GM06990 (cell line): ENCODE data around the gene CELSR1.

Source experiments
- DNase-seq: peaks from one replicate; pipeline ENCODE4 v3.0.0-alpha.2; 2011; ENCODE audit not compliant: insufficient read length; ENCODE audit errors: extremely low read depth
- H3K27me3 ChIP-seq: replicated peaks from 2 replicates; pipeline ENCODE4 v1.6.0; 2011; ENCODE audit warnings: low read length; ENCODE audit not compliant: control insufficient read depth, insufficient read depth
- H3K36me3 ChIP-seq: 2 replicates; pipeline ENCODE4 v1.5.1; 2011; ENCODE audit warnings: low read length; ENCODE audit not compliant: control insufficient read depth, insufficient read depth
- H3K4me3 ChIP-seq: replicated peaks from 2 replicates; pipeline ENCODE4 v1.5.1; 2011; ENCODE audit warnings: low read depth, mild to moderate bottlenecking, control low read depth, low read length
- TF ChIP-seq, protein P1 (sequence below): IDR thresholded peaks from 2 replicates; pipeline ENCODE4 v1.5.1; 2011; ENCODE audit warnings: low read length, control low read depth, mild to moderate bottlenecking, inconsistent platforms; ENCODE audit not compliant: insufficient read depth, poor library complexity, severe bottlenecking

The CELSR1 gene

DNA sequence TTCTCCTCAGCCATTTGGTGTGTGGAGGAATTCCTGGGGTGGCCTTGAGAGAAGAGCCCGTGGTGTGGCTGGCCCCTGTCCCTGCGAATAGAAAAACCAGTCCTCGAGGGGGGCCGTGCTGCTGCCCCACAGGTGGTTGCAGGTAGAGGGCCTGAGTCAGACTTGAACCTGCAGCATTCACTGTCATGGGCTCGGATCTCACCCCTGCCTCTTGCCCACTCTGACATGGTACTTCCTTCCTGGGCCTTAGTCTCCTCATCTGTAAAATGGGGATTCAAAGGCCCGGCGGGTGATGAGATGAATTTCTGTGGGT lies 182.5 kb downstream of the CELSR1 start:
- TF ChIP-seq, protein P1, sequence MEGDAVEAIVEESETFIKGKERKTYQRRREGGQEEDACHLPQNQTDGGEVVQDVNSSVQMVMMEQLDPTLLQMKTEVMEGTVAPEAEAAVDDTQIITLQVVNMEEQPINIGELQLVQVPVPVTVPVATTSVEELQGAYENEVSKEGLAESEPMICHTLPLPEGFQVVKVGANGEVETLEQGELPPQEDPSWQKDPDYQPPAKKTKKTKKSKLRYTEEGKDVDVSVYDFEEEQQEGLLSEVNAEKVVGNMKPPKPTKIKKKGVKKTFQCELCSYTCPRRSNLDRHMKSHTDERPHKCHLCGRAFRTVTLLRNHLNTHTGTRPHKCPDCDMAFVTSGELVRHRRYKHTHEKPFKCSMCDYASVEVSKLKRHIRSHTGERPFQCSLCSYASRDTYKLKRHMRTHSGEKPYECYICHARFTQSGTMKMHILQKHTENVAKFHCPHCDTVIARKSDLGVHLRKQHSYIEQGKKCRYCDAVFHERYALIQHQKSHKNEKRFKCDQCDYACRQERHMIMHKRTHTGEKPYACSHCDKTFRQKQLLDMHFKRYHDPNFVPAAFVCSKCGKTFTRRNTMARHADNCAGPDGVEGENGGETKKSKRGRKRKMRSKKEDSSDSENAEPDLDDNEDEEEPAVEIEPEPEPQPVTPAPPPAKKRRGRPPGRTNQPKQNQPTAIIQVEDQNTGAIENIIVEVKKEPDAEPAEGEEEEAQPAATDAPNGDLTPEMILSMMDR, result no peak
- Histone ChIP-seq H3K27me3 (no peaks in the 10 kb centered on the region), H3K4me3 (no peak overlapping the region), H3K36me3 (peaks cover 45% of the 10 kb centered on the region)
- DNase-seq, result no peak

DNA sequence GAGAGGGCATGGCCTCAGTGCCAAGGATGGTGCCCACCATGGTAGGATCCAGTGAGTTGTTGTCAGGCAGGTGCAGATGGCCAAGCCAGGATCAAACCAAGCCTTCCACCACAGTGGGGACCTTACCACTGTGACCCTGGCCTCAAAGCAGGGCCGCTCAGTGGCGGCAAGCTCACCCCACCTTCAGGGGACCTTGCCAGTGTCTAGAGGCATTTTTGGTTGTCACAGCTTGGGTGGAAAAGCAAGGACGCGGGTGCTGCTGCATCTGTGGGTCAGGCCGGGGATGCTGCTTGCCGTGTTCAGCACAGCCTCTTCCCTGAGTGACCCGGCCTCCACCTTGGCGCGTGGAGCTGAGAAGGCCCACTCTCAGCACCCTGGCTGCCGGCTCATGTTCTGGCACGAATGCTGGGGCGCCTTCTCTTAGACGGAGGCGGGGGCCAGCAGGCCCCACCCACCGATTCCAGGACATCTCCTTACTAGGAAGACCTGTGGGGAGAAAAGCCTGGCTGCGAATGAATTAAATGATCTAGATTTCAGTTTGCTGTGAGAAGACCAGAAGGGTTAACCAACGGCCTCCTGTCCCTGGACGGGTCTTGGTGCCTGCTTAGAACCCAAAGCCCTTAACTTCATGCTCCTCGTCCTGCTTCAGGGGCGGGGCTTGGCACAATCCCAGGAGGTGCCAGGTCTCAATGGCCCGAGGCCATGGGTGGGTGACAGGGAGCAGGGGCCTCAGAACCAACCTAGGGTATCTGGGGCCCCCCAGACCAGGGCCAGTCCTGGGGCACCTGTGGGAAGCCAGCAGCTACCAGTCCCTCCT lies 183.0 kb downstream of the CELSR1 start:
- peaks cover 45% of the 10 kb centered on the region for H3K36me3 ChIP-seq
- H3K27me3 ChIP-seq, result no peaks in the 10 kb centered on the region
- TF ChIP-seq, protein P1, result no peak
- DNase-seq, result no peak
- no peak overlapping the region for H3K4me3 ChIP-seq

DNA sequence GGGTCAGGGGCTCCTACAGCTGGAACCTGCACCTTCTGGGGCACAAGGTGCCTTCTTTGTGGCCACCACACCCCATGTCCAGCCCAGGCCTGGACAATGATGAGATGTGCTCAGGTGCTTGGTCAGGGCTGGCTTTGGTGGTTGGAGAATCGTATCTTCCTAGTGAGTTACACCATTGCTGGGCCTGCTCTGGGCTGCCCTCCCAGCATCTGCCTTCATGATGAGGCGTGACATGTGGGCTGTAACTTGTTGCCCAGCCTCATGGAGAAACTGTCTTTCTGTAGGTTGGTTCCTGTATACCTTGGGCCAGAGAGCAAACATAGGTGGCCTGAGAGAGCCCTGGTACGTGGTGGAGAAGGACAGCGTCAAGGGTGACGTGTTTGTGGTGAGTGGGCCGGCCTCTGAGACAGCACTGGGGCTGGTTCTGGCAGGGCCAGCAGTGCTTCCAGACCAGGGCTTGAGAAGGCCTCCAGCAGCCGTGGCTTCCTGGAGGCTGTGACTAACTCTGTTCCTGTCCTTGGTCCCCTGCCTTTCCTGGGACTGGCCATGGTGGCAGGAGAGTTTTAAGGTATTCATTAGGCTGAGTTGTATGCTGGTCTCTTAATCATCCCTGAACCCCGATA lies 183.8 kb downstream of the CELSR1 start:
- no peaks in the 10 kb centered on the region for H3K27me3 ChIP-seq
- peaks cover 46% of the 10 kb centered on the region for H3K36me3 ChIP-seq
- TF ChIP-seq, protein P1, result no peak
- no peak for DNase-seq
- H3K4me3 ChIP-seq, result no peak overlapping the region

DNA sequence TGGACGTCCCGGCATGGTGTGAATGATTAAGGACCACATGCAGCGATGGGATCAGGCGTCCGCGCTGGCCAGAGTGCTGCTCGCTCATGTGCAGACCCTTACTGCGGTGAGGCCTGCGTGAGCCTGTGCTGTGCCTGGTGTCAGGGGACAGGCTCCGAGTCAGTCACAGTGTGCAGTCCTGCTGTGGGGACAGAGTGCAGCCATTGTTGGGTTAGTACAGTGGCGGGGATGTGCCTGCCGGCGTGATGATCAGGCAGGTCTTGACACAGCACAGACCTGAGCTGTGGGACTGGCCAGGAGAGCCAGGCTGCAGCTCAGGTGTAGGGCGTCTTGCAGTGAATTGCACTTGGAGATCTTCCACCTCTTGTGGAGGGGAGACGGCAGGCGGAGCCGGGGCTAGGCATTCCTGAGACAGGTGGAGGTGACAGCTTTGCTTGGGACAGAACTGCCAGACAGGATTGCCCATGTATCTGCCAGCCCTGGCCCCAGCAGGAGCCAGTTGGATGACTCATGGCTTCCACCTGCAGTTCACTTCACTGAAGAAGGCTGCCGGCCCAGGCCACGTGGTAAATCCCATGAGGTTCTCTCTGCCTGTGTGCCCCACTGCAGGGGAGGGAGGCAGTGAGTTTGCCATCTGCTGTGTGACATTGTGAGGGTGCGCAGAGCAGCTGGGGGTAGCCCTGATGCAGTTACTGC lies 184.6 kb downstream of the CELSR1 start:
- Histone ChIP-seq H3K27me3 (no peaks in the 10 kb centered on the region), H3K4me3 (no peak overlapping the region), H3K36me3 (peaks cover 51% of the 10 kb centered on the region)
- TF ChIP-seq, protein P1, result no peak
- DNase-seq, result no peak

DNA sequence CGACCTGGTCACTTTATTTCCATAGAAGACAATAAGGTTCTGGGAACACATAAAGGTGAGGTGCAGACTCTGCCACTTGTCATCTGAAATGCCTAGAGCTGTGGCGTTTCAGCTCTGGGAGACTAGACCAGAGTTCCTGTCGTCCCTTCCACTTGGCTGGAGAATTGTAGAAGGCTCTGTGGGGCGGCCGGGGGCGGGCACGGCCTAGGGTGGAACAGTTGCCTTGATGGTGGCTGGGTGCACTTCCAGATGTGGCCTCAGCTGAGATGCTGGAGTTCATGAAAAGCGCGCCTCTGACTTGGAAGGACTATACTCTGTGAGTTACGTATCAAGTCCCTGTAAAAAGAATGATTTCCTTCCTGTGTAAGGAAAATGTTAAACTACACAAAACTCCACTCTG lies 185.1 kb downstream of the CELSR1 start:
- H3K36me3 ChIP-seq, result peaks cover 56% of the 10 kb centered on the region
- TF ChIP-seq, protein P1, result no peak
- no peak overlapping the region for H3K4me3 ChIP-seq
- DNase-seq, result no peak
- H3K27me3 ChIP-seq, result no peaks in the 10 kb centered on the region
